ENCODE data around the gene SMPD1. TPM values are rescaled to one million over a fixed set of nuclear protein-coding genes. Genes with fewer than 3 reads are reported as not detected.
A peak's percentile ranks its signal among the peaks of the same experiment; 100 is the strongest.

Gene SMPD1
- total and polyA plus RNA-seq, 9 of the 15 experiments (the other 6 are each of a cell fraction or from before 2014, with no cell fraction given): 0.90 to 9.9 (median 5.2) TPM

GRCh38 chr11:6419009-6419631, 28.8 kb downstream of the SMPD1 start, which contains the start of gene APBB1 (continued):
- TF ChIP-seq ZBTB40 (IDR thresholded peaks at IDR 0.05): 0 out of 2 replicates have a peak, but pooled peaks have one; percentile 28
- no peak for TF ChIP-seq ZBTB40 (CRISPR knock-in tag; IDR thresholded peaks at IDR 0.05)
- TF ChIP-seq LARP7 (IDR thresholded peaks at IDR 0.05): no peak
- no peak for TF ChIP-seq ELF2 (CRISPR knock-in tag; IDR thresholded peaks at IDR 0.05)
- TF ChIP-seq ZNF133 (CRISPR knock-in tag; IDR thresholded peaks at IDR 0.05): no peak
- no peak for TF ChIP-seq NFIX (CRISPR knock-in tag; IDR thresholded peaks at IDR 0.05; ENCODE audit: low read depth)
- no peak for TF ChIP-seq GMEB1 (CRISPR knock-in tag; IDR thresholded peaks at IDR 0.05)
- peak; percentile 24 for TF ChIP-seq HNRNPLL (IDR thresholded peaks at IDR 0.05; ENCODE audit: low read depth, low read length, poor library complexity, severe bottlenecking)
- TF ChIP-seq, protein P1, sequence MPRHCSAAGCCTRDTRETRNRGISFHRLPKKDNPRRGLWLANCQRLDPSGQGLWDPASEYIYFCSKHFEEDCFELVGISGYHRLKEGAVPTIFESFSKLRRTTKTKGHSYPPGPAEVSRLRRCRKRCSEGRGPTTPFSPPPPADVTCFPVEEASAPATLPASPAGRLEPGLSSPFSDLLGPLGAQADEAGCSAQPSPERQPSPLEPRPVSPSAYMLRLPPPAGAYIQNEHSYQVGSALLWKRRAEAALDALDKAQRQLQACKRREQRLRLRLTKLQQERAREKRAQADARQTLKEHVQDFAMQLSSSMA (CRISPR knock-in tag; IDR thresholded peaks at IDR 0.05): no peak
- TF ChIP-seq MAFF (IDR thresholded peaks at IDR 0.05; ENCODE audit: low read length): no peak
- no peak for TF ChIP-seq MBD1 (CRISPR knock-in tag; IDR thresholded peaks at IDR 0.05)
- TF ChIP-seq SMAD4 (CRISPR knock-in tag; conservative IDR thresholded peaks at IDR 0.05): peak; percentile 81

Data from K562 (cell line).